Measurements from ENCODE around the gene DMRTA2.
A peak's percentile ranks its signal among the peaks of the same experiment; 100 is the strongest.

DMRTA2 gene

GRCh38 chr1:50427818-50428779 lies 4.9 kb upstream of the DMRTA2 start:
- no peak for DNase-seq (ENCODE audit: low read depth)
- TF ChIP-seq CTCF (conservative IDR thresholded peaks at IDR 0.05; ENCODE audit: low read length), result no peak
- H3K4me3 ChIP-seq (ENCODE audit: low read length), result no peak overlapping the region

- H3K4me3 ChIP-seq (ENCODE audit: low read length), result no peak overlapping the region
- no peak for TF ChIP-seq CTCF (conservative IDR thresholded peaks at IDR 0.05; ENCODE audit: low read length)
- no peak for DNase-seq (ENCODE audit: low read depth)
Measured at GRCh38 chr1:50427086-50427817, 4.0 kb upstream of the DMRTA2 start.

- no peak for DNase-seq (ENCODE audit: low read depth)
- H3K4me3 ChIP-seq (ENCODE audit: low read length), result no peak overlapping the region
- TF ChIP-seq CTCF (conservative IDR thresholded peaks at IDR 0.05; ENCODE audit: low read length), result no peak
Measured at GRCh38 chr1:50426702-50427085, 3.5 kb upstream of the DMRTA2 start.

GRCh38 chr1:50426108-50426700 lies 3.0 kb upstream of the DMRTA2 start:
- H3K4me3 ChIP-seq (ENCODE audit: low read length), result no peak overlapping the region
- TF ChIP-seq CTCF (conservative IDR thresholded peaks at IDR 0.05; ENCODE audit: low read length), result no peak

GRCh38 chr1:50425376-50426107 lies 2.3 kb upstream of the DMRTA2 start:
- no peak overlapping the region for H3K4me3 ChIP-seq (ENCODE audit: low read length)
- TF ChIP-seq CTCF (conservative IDR thresholded peaks at IDR 0.05; ENCODE audit: low read length), result peak; percentile 14; the same call in 1 of the 2 replicates
- peak; percentile 29 for DNase-seq (ENCODE audit: low read depth)

More at GRCh38 chr1:50426108-50426700, 3.0 kb upstream of the DMRTA2 start:
- no peak for DNase-seq (ENCODE audit: low read depth)

- TF ChIP-seq CTCF (conservative IDR thresholded peaks at IDR 0.05; ENCODE audit: low read length), result no peak
- H3K4me3 ChIP-seq (ENCODE audit: low read length), result no peak overlapping the region
- no peak for DNase-seq (ENCODE audit: low read depth)
Measured at GRCh38 chr1:50424884-50425375, 1.7 kb upstream of the DMRTA2 start.

Measured in AG10803 (cell line).